Adrenal gland (tissue), 5 donors: ENCODE data around the gene VWA8.
"Not testable (repeated sequence)": the region's sequence is repeated elsewhere in the genome, so short reads cannot be mapped to it uniquely, and the experiment has no call there.

Experiments used
- POLR2A ChIP-seq, 2 donors: fragments of 450-650 bp; IDR thresholded peaks; one replicate each; pipeline ENCODE4 v1.6.1; 2017; ENCODE audit warnings: antibody characterized with exemption in 2 of 2, mild to moderate bottlenecking in 2 of 2, moderate library complexity in 1 of 2
- TF ChIP-seq, protein P1 (sequence below), 6 experiments: fragments of 450-650 bp in 4 of 6; fragments of 200-600 bp in 2 of 6; sonication (generic) in 1 of 6; IDR thresholded peaks; 1 replicate in 5 of 6; 2 replicates in 1 of 6; pipeline versions ENCODE4 v1.5.1 to v1.8.0; 2016 to 2021; ENCODE audit warnings: antibody characterized with exemption in 6 of 6, mild to moderate bottlenecking in 2 of 6, moderate library complexity in 1 of 6
- donor health status: DM: no; HTN: no; CAD: no.

GRCh38 chr13:41617633-41618032, 343.3 kb downstream of the VWA8 start:
- TF ChIP-seq, protein P1, sequence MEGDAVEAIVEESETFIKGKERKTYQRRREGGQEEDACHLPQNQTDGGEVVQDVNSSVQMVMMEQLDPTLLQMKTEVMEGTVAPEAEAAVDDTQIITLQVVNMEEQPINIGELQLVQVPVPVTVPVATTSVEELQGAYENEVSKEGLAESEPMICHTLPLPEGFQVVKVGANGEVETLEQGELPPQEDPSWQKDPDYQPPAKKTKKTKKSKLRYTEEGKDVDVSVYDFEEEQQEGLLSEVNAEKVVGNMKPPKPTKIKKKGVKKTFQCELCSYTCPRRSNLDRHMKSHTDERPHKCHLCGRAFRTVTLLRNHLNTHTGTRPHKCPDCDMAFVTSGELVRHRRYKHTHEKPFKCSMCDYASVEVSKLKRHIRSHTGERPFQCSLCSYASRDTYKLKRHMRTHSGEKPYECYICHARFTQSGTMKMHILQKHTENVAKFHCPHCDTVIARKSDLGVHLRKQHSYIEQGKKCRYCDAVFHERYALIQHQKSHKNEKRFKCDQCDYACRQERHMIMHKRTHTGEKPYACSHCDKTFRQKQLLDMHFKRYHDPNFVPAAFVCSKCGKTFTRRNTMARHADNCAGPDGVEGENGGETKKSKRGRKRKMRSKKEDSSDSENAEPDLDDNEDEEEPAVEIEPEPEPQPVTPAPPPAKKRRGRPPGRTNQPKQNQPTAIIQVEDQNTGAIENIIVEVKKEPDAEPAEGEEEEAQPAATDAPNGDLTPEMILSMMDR (IDR thresholded peaks at IDR 0.05), result not testable (repeated sequence)
- not testable (repeated sequence) for TF ChIP-seq POLR2A (IDR thresholded peaks at IDR 0.05)
